AG08396 (cell line): Measurements from ENCODE around the gene TRIM25.
"Not testable (repeated sequence)": the region's sequence is repeated elsewhere in the genome, so short reads cannot be mapped to it uniquely, and the experiment has no call there.

ENCODE experiments used
- DNase-seq: peaks from one replicate; pipeline ENCODE4 v3.0.0; 2012; ENCODE audit warnings: low spot score, mixed read lengths

Gene TRIM25, protein sequence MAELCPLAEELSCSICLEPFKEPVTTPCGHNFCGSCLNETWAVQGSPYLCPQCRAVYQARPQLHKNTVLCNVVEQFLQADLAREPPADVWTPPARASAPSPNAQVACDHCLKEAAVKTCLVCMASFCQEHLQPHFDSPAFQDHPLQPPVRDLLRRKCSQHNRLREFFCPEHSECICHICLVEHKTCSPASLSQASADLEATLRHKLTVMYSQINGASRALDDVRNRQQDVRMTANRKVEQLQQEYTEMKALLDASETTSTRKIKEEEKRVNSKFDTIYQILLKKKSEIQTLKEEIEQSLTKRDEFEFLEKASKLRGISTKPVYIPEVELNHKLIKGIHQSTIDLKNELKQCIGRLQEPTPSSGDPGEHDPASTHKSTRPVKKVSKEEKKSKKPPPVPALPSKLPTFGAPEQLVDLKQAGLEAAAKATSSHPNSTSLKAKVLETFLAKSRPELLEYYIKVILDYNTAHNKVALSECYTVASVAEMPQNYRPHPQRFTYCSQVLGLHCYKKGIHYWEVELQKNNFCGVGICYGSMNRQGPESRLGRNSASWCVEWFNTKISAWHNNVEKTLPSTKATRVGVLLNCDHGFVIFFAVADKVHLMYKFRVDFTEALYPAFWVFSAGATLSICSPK

DNA sequence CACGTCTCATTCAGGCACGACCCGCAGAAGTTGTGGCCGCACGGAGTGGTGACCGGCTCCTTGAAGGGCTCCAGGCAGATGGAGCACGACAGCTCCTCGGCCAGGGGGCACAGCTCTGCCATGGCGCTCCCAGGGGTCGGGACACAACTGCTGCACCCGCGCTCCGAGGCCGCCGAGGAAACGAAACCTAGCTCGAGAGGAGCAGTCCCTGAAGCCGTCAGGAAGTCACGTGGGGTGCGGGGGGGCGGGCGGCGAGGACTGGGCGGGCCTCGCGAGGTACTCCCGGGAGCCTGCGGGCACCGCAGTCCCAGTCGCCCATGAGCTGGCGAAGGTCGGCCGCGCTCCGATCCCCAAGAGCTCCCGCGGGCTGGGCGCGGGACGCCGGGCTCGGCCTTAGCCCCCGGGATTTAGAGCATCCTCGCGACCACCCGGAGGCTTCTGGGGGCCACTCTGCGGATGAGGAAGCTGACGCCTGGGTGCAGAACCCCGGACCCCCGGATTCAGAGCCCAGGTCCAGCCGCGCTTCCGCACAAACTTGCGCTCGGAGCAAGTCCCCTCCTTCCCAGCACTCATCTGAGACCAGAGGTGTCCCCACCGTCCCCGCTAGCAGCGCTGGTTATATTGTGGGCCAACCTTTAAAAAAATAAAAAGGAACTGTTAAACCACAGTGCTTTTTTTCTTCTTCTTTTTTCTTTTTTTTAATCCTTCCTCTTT lies at the start of gene TRIM25:
Gene TRIM25 (minus strand): TSS at position 183 of the 714 bp plus-strand sequence. CDS start 61 bp downstream, at position 122.
- peak; percentile 98 for DNase-seq

DNA sequence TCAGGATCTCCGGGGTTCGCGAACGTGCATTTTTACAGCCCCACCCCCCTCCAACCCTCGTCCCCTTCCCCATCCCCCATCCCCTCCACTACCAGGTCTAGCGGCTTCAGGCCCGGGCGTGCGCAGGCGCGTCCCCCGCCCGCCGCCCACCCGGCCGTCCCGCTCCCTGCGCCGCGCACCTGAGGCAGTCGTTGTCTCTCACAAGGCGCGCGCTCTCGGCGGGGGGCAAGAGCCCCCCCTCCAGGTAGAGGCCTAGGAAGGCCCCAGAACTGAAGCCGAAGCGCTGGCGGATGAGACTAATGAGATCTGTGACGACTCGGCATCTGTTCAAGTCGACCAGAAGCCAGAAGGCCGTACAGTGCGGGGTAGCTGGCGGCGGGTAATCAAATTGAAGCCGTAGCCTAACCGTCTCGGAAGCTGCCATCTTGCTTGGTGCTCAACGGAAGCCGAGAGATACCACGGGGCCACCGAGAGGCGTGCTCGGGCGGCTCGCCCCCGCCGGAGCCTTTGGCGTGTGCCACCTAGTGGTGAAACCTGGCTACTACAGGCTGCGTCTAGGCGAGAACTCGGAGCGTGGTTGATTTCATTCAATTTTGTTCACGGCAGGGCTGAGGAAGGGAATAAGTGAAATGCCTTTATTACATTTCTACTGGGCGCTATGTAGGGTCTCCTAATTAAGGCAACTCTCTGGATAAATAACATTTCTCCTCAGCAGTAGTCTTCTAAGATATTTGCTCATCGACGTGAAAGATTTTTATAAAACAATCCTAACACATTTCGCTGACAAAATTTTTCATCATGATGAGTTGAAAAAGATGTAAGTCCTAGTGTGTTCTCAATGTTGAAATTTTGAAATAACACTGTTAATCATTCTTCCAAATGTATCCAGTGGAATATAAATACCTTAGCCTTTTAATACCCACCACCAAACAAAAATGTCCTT lies 47.0 kb upstream of the TRIM25 start, which contains the start of gene COIL:
Gene COIL (minus strand): TSS at position 455 of the 943 bp plus-strand sequence. CDS start 31 bp downstream, at position 424.
- DNase-seq: peak; percentile 96

DNA sequence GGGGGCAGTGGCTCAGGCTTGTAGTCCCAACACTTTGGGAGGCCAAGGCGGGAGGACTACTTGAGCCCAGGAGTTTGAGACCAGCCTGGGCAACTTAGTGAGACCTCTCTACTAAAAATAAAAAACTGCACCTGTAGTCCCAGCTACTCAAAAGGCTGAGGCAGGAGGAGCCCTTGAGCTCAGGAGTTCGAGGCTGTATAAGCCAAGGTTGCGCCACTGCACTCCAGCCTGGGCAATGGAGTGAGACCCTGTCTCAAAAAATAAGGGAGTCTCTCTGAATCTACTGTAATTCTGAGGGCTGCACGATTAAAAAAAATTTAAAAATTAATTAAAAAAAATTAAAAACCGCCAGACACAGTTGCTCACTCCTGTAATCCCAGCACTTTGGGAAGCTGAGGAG lies 43.1 kb upstream of the TRIM25 start:
- DNase-seq: no peak

DNA sequence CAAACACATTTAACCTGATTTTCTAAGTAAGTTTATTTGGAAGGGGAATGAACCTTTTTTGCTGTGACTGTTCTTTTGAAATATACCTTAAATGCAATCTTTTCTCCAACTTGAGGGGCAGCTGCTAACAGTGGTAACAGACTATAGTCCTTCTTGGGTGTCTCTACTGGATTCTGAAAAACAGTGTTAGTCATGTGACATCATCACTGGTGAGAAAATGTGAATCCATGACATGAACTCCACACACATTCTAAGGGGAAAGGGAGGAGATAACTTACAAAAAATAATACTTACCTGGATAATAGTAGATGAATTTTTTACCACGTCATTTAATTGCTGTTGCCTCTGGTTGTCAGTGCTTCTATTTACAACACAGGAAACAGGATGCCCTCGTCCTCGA lies 35.7 kb upstream of the TRIM25 start:
- no peak for DNase-seq

DNA sequence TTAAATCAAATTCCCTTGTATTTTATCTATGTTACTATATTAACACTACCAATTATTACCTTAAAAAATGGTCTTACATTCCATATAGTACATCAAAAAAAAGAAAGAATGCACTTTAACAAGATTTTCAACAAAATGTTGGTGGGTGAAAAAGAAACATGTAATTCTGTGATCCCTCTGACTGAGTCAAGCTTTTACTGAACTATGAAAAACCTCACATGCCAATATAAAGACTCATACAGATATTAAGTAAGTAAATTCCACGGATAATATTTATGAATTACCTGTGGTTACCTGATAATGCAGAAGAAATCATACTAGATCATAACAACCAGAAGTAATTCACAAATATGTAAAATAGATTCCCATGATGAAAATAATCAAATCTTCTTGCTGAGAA lies 34.6 kb upstream of the TRIM25 start:
- peak; percentile 20 for DNase-seq

DNA sequence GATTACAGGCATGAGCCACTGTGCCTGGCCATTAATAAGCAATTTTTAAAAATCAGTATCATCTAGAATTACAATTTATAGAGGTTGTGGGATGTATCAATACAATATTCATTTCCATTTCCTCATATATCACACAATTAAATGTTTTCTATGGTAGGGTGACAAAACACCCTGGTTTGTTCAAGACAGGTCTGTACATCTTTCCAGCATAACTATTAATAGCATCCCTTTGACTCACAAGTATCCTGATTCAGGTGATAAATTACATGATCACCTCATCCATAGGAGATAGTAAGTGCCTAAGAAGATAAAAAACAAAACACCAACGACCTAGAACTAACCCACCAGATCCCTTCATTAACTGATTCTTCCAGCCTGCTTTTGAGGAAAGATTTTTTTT lies 33.9 kb upstream of the TRIM25 start:
- DNase-seq: no peak

DNA sequence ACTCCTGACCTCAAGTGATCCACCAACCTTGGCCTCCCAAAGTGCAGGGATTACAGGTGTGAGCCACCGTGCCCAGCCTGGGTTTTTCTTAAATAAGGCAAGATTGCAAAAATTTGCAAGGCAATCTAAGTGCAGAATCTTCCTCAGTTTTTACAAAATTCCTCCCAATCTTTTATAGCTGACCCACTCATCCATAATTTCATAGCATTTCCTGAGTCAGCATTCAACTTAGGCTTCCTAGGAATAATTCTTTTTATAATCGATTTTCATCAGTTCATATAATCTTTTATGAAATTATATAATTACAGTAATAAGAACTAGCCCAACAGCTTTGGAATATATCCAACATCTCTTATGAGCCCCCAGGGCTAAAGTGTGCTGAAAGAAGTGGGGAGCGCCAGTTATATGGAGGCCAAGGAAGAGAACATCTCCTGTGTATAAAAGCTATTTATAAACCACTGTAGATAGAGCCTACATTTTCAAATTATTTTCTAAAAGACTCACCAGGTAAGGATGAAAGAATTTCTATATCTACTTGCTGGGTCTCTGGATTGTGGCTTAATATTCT lies 32.2 kb upstream of the TRIM25 start:
- DNase-seq: no peak

DNA sequence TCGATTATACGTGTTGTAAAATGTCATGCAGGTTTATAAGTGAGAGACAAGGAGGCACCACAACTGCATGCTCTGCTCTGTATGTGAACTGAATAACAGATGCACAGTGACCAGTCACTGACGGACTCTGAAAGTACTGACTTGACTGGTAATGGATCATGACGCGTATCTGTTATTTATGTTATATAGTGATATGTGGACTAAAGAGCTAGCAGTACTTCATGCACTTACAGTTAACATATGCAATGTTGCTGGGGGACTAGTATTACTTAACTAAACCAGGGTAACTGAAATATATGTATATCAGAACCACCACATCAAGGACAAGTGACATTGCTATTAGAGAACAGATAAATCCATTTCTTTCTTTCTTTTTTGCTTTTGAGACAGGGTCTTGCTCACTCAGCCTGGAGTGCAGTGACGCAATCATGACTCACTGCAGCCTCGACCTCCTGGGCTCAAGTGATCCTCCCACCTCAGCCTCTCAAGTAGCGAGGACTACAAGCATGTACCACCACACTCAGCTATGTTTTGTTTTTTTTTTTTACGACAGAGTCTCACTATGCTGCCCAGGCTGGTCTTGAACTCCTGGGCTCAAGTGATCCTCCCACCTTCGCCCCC lies 29.8 kb upstream of the TRIM25 start:
- DNase-seq: no peak

DNA sequence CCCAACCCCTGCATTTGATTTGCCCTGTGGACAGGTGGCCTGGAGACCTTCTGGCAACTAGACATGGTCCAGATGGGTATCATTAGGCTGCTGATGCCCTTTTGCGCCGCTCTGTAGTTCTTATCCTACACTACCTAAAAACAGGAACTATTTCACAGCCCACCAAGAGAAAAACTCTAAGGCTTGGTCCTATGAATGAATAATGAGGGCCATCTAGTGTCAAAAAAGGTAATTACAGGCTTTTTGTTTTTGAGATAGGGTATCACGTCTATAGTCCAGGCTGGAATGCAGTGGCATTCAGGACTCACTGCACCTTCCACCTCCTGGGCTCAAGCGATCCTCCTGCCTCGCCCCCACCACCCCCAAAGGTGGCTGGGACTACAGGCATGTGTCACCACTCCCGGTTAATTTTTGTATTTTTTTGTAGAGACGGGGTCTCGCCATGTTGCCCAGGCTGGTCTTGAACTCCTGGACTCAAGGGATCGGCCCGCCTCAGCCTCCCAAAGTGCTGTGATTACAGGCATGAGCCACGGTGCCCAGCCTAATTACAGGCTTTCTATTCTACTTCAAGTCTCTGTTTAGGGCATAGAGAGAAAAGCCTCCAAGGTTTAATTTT lies 26.1 kb upstream of the TRIM25 start:
- DNase-seq: peak; percentile 50

DNA sequence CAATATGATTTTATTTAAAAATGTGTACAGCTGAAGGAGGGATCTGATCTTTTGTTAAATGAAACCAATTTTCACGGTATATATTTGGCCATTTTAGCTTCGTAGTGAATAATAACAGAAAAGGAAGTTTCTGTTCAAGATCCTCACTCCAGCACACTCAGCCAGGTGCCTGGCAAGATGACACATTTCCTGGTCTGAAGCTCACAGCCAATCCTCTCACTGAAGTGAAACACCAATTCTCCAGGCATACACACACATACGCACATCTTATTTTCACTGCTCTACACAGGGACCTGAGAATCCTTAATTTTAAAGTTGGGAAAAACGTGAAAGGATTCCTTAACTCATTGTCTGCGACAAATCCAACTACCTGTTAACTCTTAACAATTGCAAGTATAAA lies 24.4 kb upstream of the TRIM25 start:
- not testable (repeated sequence) for DNase-seq

DNA sequence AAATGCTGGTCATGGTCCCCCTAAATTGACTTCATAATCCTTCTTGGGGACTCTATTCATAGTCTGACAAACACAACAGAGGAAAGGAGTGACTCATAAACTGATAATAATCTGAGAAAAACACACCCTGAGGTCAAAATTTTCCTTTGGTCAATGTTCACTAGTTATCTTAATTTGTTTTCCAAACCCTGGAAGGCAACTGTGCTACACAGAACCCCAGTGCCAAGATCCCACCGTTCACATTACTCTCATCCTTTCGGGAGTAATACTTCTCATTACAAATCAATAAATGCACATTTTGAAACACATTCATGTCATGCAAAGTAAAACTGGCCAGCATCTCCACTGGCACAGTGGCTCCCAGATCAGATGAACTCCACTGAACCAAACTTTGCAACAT lies 23.8 kb upstream of the TRIM25 start:
- DNase-seq: no peak

DNA sequence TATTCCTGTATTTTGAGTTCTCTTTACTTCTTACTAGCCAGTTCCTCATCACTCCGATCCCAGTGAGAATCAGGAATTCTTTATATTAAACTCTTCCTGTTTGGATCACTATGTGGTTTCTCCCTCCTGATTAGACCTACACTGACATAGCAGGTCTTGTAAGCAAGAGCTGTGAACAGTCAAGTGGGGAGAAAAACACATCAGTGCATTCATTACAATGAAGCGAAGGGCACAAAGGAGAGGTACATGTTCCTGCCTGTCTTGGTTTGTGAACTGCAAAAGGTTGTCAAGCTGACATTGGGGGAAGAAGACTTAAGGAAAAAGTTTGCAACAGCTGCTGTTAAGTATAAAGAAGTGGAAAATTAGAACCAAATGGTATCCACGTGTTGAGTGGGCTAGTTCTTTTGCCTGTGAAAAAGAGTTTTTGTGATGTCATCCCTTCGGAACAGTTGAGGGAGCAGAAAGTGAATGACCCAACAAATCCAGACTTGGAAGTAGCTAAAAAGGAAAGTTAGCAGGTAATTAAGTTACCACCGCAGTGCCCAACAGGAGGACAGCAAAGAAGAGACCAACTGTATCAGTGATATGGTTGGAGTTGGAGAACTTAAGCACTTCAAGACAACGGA lies 23.0 kb upstream of the TRIM25 start:
- no peak for DNase-seq

DNA sequence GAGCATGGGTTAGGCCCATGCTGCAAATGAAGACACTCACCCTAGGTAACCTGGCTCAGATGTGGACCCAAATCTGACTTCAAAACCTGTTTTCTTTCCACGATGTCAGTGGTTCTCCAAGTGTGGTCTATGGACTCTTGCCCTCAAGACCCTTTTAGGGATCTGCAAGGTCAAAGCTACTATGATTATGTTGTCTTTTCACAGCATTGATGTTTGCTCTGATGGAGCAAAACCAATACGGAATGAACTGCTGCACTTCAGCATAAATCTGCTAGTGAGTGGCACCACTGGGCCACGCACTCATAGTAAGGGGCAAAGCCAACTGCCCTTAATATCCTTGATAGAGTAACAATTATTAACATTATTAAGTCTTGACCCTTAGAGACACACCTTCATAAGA lies 21.6 kb upstream of the TRIM25 start:
- DNase-seq: no peak

DNA sequence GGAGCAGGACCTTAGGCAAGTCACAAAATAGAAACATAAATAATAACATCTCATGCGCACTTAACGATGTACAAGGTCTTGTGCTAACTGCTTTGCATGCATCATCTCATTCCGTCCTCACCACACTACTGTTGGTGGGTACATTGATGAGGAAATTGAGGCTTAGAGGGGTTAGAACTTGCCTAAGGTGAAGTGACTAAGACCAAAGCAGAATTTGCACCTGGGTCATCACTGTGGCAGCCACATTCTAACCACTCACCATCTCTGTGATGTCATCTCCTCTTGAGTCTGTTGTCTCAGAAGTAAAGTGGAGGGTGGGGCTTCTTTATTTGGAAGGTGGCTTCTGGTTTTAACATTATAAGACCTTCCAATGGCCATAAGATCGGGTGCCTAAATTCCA lies 20.4 kb upstream of the TRIM25 start:
- DNase-seq: no peak

DNA sequence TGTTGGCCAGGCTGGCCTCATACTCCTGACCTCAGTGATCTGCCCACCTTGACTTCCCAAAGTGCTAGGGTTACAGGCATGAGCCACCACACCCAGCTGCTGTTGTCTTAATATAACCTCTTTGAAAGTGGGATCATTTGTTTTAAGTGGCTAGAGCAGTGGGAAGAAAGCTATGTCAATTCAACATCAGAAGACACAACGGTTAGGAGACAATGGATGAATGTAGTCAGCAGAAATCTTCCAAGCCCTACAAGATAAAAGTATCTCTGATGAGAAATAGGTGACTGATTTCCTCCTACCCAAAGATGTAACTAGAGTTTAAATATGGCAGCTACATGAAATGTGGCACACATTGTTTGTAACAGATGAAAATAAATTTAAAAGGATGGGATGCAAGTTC lies 20.0 kb upstream of the TRIM25 start:
- DNase-seq: no peak

DNA sequence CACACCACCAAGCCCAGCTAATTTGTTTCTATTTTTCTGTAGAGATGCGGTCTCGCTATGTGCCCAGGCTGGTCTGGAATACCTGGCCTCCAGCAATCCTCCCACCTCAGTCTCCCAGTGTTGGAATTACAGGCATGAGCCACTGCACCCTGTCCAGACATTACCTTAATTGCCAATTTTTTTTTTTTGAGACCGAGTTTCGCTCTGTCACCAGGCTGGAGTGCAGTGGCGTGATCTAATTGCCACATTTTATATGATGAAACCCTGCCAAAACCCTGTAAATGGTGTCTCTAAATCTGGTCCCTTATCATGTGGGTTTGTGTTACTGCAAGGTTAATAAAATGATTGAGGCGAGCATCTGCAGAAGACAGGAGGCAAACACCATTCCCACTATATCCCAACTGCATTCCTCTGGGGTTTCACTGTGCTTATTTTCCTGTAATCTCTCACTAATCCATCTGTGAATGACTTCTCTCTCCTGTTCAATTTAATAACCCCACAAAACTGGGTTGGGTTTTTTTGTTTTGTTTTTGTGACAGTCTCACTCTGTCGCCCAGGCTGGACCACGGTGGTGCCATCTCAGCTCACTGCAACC lies 19.4 kb upstream of the TRIM25 start:
- no peak for DNase-seq

DNA sequence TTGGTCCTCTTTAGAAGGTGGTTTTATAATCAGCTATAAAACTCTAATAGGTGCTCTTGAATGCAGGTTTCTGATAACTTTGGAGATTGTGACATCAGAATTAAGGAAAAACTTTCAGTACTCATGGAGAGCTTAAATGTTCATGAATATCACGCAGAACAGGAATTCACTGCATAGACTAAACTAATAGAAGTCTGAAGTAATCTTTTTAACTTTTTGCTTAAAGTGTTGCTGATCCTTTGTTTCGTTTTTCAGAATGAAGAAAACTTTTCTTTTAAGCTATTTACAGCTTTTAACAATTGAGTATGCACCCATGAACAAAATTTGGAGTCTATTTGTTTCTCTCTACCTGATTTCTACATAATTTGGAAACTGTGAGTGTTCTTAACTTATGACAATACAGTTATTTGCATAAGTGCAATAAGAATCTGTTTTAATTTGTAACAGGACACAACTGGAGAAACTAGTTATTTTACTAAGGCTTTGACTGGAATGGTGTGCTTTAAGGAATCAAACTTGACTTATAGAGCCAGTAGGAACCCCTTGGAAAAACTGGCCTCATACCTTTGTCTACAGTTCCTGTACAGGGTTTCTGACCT lies 17.0 kb upstream of the TRIM25 start:
- no peak for DNase-seq

DNA sequence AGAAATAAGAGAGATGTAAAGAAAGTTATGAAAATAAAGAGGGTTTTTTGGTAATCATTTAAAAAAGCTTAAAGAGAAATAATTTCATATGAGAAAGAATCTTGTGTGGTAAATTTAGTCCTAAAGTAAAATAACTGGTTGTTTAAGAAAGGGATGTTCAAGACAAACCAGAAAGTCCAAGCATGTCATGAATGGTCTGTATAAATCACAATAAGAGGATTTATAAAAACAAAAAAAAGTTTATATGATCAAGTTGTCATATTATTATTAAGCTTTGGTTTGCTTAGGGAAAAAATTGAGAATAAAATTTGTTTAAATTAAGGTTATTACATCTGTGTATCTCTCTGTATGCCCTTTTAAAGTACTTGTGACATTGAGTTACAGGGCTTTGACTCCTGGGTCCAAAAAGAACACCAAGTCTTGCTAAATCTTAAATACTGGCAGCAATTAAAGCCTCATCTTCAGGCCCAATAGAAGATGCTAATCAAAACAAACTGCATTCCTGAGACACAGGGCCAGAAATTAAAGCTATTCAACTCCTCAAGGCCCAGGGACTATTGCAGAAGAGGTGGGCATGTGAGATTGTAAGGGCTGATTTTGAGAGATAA lies 15.6 kb upstream of the TRIM25 start:
- no peak for DNase-seq

DNA sequence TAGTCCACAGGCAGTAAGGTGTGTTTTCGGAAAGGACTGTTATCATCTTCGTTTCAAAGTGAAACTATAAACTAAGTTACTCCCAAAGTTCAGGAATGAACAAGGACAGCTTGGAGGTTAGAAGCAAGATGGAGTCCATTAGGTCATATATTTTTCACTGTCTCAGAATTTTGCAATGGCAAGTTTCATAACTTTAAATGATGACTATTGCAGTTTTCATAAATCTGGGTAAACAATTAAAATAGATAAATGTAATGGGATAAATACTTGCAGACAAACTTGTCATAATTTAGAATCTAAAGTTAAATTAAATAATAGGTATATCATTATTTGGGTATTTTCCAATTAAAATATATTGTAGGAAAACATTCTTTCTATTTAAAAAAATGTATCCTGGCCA lies 14.7 kb upstream of the TRIM25 start:
- DNase-seq: no peak
